ENCODE data around the gene WDR31. TPM values are rescaled to one million over a fixed set of nuclear protein-coding genes. Genes with fewer than 3 reads are reported as not detected.

The WDR31 gene
- total RNA-seq, 1 donor from 2014 or later, result 0.21 TPM

GRCh38 chr9:113375057-113376023 lies 35.3 kb upstream of the WDR31 start:
- intact Hi-C loops (cut with DNase I), result loop anchor here (2.0 to 5.0 kb wide), 2 partner anchors 25 to 33 kb away; partner anchors contain the start of genes ALAD and WDR31
- Histone ChIP-seq H3K4me1 (peaks cover 6 to 8% of the 10 kb centered on the region in 2 donors), H3K4me3 (peak overlapping the region; percentile 70 to 88), H3K27me3 (no peaks in the 10 kb centered on the region), H3K9me3 (no peaks in the 10 kb centered on the region), H3K27ac (no peak overlapping the region), H3K36me3 (peaks cover 9 to 19% of the 10 kb centered on the region in 2 donors)
- TF ChIP-seq CTCF (IDR thresholded peaks at IDR 0.05), result no peak
- DNase-seq (ENCODE audit: low spot score in 2 of 2), result no peak

- Histone ChIP-seq H3K4me3 (no peak overlapping the region), H3K4me1 (peaks cover 6 to 8% of the 10 kb centered on the region in 2 donors), H3K27ac (no peak overlapping the region), H3K9me3 (no peaks in the 10 kb centered on the region), H3K36me3 (peaks cover 9 to 19% of the 10 kb centered on the region in 2 donors), H3K27me3 (no peaks in the 10 kb centered on the region)
- TF ChIP-seq CTCF (IDR thresholded peaks at IDR 0.05), result no peak
- DNase-seq (ENCODE audit: low spot score in 2 of 2), result no peak
- intact Hi-C loops (cut with DNase I), result no loop called here
Observed at GRCh38 chr9:113373676-113374392, 33.8 kb upstream of the WDR31 start.

GRCh38 chr9:113373256-113373655 lies 33.2 kb upstream of the WDR31 start:
- no peaks in the 10 kb centered on the region for H3K9me3 ChIP-seq
- no peak overlapping the region for H3K4me3 ChIP-seq
- H3K4me1 ChIP-seq, result peaks cover 6 to 8% of the 10 kb centered on the region in 2 donors
- no peak for TF ChIP-seq CTCF (IDR thresholded peaks at IDR 0.05)
- peaks cover 9 to 19% of the 10 kb centered on the region in 2 donors for H3K36me3 ChIP-seq
- intact Hi-C loops (cut with DNase I), result no loop called here
- no peaks in the 10 kb centered on the region for H3K27me3 ChIP-seq
- DNase-seq (ENCODE audit: low spot score in 2 of 2), result no peak
- no peak overlapping the region for H3K27ac ChIP-seq

GRCh38 chr9:113372059-113372458 lies 32.0 kb upstream of the WDR31 start:
- no peak for TF ChIP-seq CTCF (IDR thresholded peaks at IDR 0.05)
- H3K9me3 ChIP-seq, result no peaks in the 10 kb centered on the region
- no peak overlapping the region for H3K27ac ChIP-seq
- peaks cover 6 to 8% of the 10 kb centered on the region in 2 donors for H3K4me1 ChIP-seq
- intact Hi-C loops (cut with DNase I), result no loop called here
- H3K27me3 ChIP-seq, result no peaks in the 10 kb centered on the region
- H3K36me3 ChIP-seq, result peaks cover 9 to 19% of the 10 kb centered on the region in 2 donors
- DNase-seq (ENCODE audit: low spot score in 2 of 2), result no peak
- no peak overlapping the region for H3K4me3 ChIP-seq

GRCh38 chr9:113370806-113371325 lies 30.8 kb upstream of the WDR31 start:
- no peak overlapping the region for H3K27ac ChIP-seq
- peaks cover 6 to 8% of the 10 kb centered on the region in 2 donors for H3K4me1 ChIP-seq
- H3K4me3 ChIP-seq, result no peak overlapping the region
- H3K27me3 ChIP-seq, result no peaks in the 10 kb centered on the region
- TF ChIP-seq CTCF (IDR thresholded peaks at IDR 0.05), result no peak
- peaks cover 9 to 19% of the 10 kb centered on the region in 2 donors for H3K36me3 ChIP-seq
- H3K9me3 ChIP-seq, result no peaks in the 10 kb centered on the region
- intact Hi-C loops (cut with DNase I), result no loop called here
- DNase-seq (ENCODE audit: low spot score in 2 of 2), result no peak
